ENCODE measurements around the gene IL13RA2.

DNA sequence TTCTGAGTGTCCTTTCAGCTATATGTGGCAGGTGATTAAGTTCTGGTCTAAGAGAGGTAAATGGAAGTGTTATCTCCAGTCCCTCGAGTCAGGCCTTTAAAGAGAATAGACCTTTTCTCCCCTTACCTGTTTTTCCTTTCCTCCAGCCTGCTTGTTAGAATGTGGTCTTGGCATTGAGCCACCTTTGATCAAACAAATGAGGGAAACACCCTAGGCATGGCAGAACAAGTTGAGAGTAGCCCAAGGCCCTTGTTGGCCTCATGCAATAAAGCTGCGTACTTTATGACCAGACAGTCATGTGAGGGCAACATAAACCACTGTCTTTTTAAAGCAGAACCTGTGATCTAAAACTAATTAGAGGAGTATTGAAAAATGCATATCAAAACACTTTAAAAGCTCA, 13.2 kb upstream of the IL13RA2 start:
- no peak for TF ChIP-seq EZH2 (IDR thresholded peaks at IDR 0.05; ENCODE audit: insufficient read depth, poor library complexity, severe bottlenecking)
- TF ChIP-seq EZH2phosphoT487 (IDR thresholded peaks at IDR 0.05; ENCODE audit: insufficient read depth, low read depth) = no peak
